Neutrophil (primary cell): ENCODE data around the gene VPS25.

Source experiments
- H3K27ac ChIP-seq: fragments of 200-600 bp; sonication (generic); 2 replicates; pipeline ENCODE4 v1.5.1; 2016; ENCODE audit warnings: mild to moderate bottlenecking, moderate library complexity
- H3K27me3 ChIP-seq: fragments of 200-600 bp; sonication (generic); 2 replicates; pipeline ENCODE4 v1.6.0; 2016; ENCODE audit warnings: mild to moderate bottlenecking
- H3K36me3 ChIP-seq: fragments of 200-600 bp; sonication (generic); 2 replicates; pipeline ENCODE4 v1.5.1; 2017
- H3K4me1 ChIP-seq, 2 experiments: fragments of 200-600 bp in 1 of 2; sonication (generic) in 1 of 2; 1 replicate in 1 of 2; 2 replicates in 1 of 2; pipeline versions ENCODE4 v1.5.1 to v1.6.1; 2013 to 2016; ENCODE audit warnings: low read depth in 1 of 2, low read length in 1 of 2, mild to moderate bottlenecking in 1 of 2, moderate library complexity in 1 of 2; ENCODE audit not compliant: control insufficient read depth in 1 of 2, insufficient read depth in 1 of 2
- H3K4me3 ChIP-seq, 2 experiments: fragments of 200-600 bp in 1 of 2; sonication (generic) in 1 of 2; 1 replicate in 1 of 2; 2 replicates in 1 of 2; pipeline ENCODE4 v1.5.1; 2013 to 2016; ENCODE audit warnings: low read depth in 1 of 2, low read length in 1 of 2, mild to moderate bottlenecking in 1 of 2, moderate library complexity in 1 of 2
- H3K9me3 ChIP-seq: fragments of 200-600 bp; sonication (generic); 2 replicates; pipeline ENCODE4 v1.5.1; 2016
- CTCF ChIP-seq: fragments of 200-600 bp; sonication (generic); IDR thresholded peaks from 2 replicates; pipeline ENCODE4 v1.5.1; 2016; ENCODE audit warnings: antibody characterized with exemption

VPS25 gene

GRCh38 chr17:42784409-42784808, 11.2 kb downstream of the VPS25 start:
- H3K27me3 ChIP-seq: peaks cover 100% of the 10 kb centered on the region
- no peak for TF ChIP-seq CTCF
- no peak overlapping the region for H3K27ac ChIP-seq
- H3K36me3 ChIP-seq: peaks cover 9% of the 10 kb centered on the region
- H3K9me3 ChIP-seq: no peaks in the 10 kb centered on the region
- no peak overlapping the region for H3K4me3 ChIP-seq
- H3K4me1 ChIP-seq: peaks cover 8 to 21% of the 10 kb centered on the region in 2 experiments

GRCh38 chr17:42784811-42785592, 11.8 kb downstream of the VPS25 start:
- no peak for TF ChIP-seq CTCF
- H3K27me3 ChIP-seq: peaks cover 100% of the 10 kb centered on the region
- H3K4me3 ChIP-seq: no peak overlapping the region
- no peaks in the 10 kb centered on the region for H3K9me3 ChIP-seq
- no peak overlapping the region for H3K27ac ChIP-seq
- peaks cover 3% of the 10 kb centered on the region for H3K36me3 ChIP-seq
- H3K4me1 ChIP-seq: peaks cover 8 to 21% of the 10 kb centered on the region in 2 experiments

GRCh38 chr17:42787266-42787665, 14.0 kb downstream of the VPS25 start:
- TF ChIP-seq CTCF: no peak
- Histone ChIP-seq H3K27me3 (peaks cover 99% of the 10 kb centered on the region), H3K4me3 (no peak overlapping the region), H3K36me3 (no peaks in the 10 kb centered on the region), H3K4me1 (peaks cover 8 to 13% of the 10 kb centered on the region in 2 experiments), H3K27ac (no peak overlapping the region), H3K9me3 (no peaks in the 10 kb centered on the region)

- H3K9me3 ChIP-seq: no peaks in the 10 kb centered on the region
- H3K27me3 ChIP-seq: peaks cover 58% of the 10 kb centered on the region
- H3K4me3 ChIP-seq: no peak overlapping the region
- H3K36me3 ChIP-seq: no peaks in the 10 kb centered on the region
- no peaks in the 10 kb centered on the region for H3K4me1 ChIP-seq
- no peak for TF ChIP-seq CTCF
- H3K27ac ChIP-seq: no peak overlapping the region
These were observed 18.7 kb downstream of the VPS25 start for GRCh38 chr17:42791948-42792347.

- Histone ChIP-seq H3K36me3 (no peaks in the 10 kb centered on the region), H3K27me3 (peaks cover 52% of the 10 kb centered on the region), H3K9me3 (no peaks in the 10 kb centered on the region), H3K4me3 (no peak overlapping the region), H3K4me1 (peaks cover 0 to under 1% of the 10 kb centered on the region in 2 experiments), H3K27ac (no peak overlapping the region)
- no peak for TF ChIP-seq CTCF
These were observed 19.3 kb downstream of the VPS25 start for GRCh38 chr17:42792545-42792944.
